ENCODE results near the gene DRAXIN.

GRCh38 chr1:11693024-11693590 lies 1.6 kb downstream of the DRAXIN start:
- TF ChIP-seq CTCF (conservative IDR thresholded peaks at IDR 0.05; ENCODE audit: low read depth, low read length) (no peak), EZH2 (IDR thresholded peaks at IDR 0.05; ENCODE audit: borderline replicate concordance, low read depth, low read length, poor library complexity, severe bottlenecking) (no peak)
